Activated CD4-positive, alpha-beta T cell treated with anti-CD3 and anti-CD28 coated beads, Interleukin-2, Interleukin-4, amounts not matched to agents 100 ng/mL and 50 ng/mL, durations not matched to agents 16 hours and 8 hours (primary cell): Measurements from ENCODE around the gene UBE2D3.

Experiments used
- DNase-seq: peaks from one replicate; pipeline ENCODE4 v3.0.0-alpha.2; 2020; ENCODE audit warnings: low spot score

The UBE2D3 gene

GRCh38 chr4:102751941-102752340, 75.4 kb downstream of the UBE2D3 start:
- DNase-seq, result no peak
